ENCODE measurements around the gene UGT1A6. TPM values are rescaled to one million over a fixed set of nuclear protein-coding genes. Genes with fewer than 3 reads are reported as not detected.

Gene UGT1A6
- total and polyA plus RNA-seq, 2 experiments from 2014 or later, result not detected

GRCh38 chr2:233816771-233817170 lies 124.1 kb downstream of the UGT1A6 start:
- no peak overlapping the region for H3K4me3 Mint-ChIP-seq
- H3K27me3 Mint-ChIP-seq (ENCODE audit: insufficient read depth, low read depth, poor library complexity), result peaks cover 11% of the 10 kb centered on the region
- no peaks in the 10 kb centered on the region for H3K4me1 ChIP-seq (ENCODE audit: insufficient read depth)
- H3K9me3 Mint-ChIP-seq, result no peaks in the 10 kb centered on the region
- no peak for ATAC-seq
- H3K36me3 ChIP-seq (ENCODE audit: insufficient read depth), result no peaks in the 10 kb centered on the region
- no peaks in the 10 kb centered on the region for H3K79me2 ChIP-seq (replicated peaks; ENCODE audit: insufficient read depth)
- no peak overlapping the region for H2AFZ ChIP-seq
- no peak overlapping the region for H3K4me2 ChIP-seq
- no peak for TF ChIP-seq ZNF462 (CRISPR knock-in tag; IDR thresholded peaks at IDR 0.05)
- TF ChIP-seq CREB1 (CRISPR knock-in tag; IDR thresholded peaks at IDR 0.05; ENCODE audit: low read depth), result no peak
- no peak for TF ChIP-seq EZH2 (IDR thresholded peaks at IDR 0.05; ENCODE audit: low read depth, unreplicated experiment)
- TF ChIP-seq EZH2phosphoT487 (IDR thresholded peaks at IDR 0.05; ENCODE audit: unreplicated experiment), result no peak
- no peak for TF ChIP-seq STAT1 (IDR thresholded peaks at IDR 0.05; ENCODE audit: unreplicated experiment)
- no peak for TF ChIP-seq ETS1 (IDR thresholded peaks at IDR 0.05)
- H3K9me2 ChIP-seq (ENCODE audit: insufficient read depth), result peaks cover 6% of the 10 kb centered on the region
- no peaks in the 10 kb centered on the region; the same call in 2 of the 3 replicates for H3K4me1 Mint-ChIP-seq
- DNase-seq (ENCODE audit: low spot score), result no peak
- no peak overlapping the region for H3K27ac ChIP-seq (ENCODE audit: low read depth)
- no peak overlapping the region for H3K27ac Mint-ChIP-seq
- no peaks in the 10 kb centered on the region for H4K20me1 ChIP-seq (replicated peaks; ENCODE audit: insufficient read depth)
- no peaks in the 10 kb centered on the region for H3K36me3 Mint-ChIP-seq (ENCODE audit: low read depth)
- no peaks in the 10 kb centered on the region for H3K27me3 ChIP-seq (ENCODE audit: insufficient read depth)
- no peak overlapping the region for H3K4me3 ChIP-seq
- no peaks in the 10 kb centered on the region for H3F3A ChIP-seq (replicated peaks; ENCODE audit: low read depth)

Measured in GM23338 (cell line).